GM12878 (cell line): Measurements from ENCODE around the gene PFKFB2. TPM values are rescaled to one million over a fixed set of nuclear protein-coding genes. Genes with fewer than 3 reads are reported as not detected.

Experiments
- ATAC-seq: fragments of 200-7000 bp; cut with Tn5 transposase; 3 replicates; pipeline ENCODE4 v1.9.1; 2020; ENCODE audit warnings: mild to moderate bottlenecking, moderate library complexity
- BruUV-seq: library from RNA; stranded (reverse); fragments of 400-500 nt; replicated peaks from 2 replicates; lab custom pipeline; 2021; lab: Mats Ljungman, UMichigan
- CTCF ChIA-PET: fragments of 300-600 bp; sonication (Branson Sonifier 250); formaldehyde crosslinking; extraction: SDS; loops from one replicate; lab custom pipeline; 2021; ENCODE audit warnings: inconsistent platforms; lab: Yijun Ruan, JAX
- POLR2A ChIA-PET: fragments of 350-600 bp; formaldehyde crosslinking; extraction: SDS; loops from one replicate; lab custom pipeline; 2021; ENCODE audit warnings: inconsistent platforms; lab: Charles Lee
- RAD21 ChIA-PET: fragments of 300-600 bp; sonication (Branson Sonifier 250); formaldehyde crosslinking; loops from one replicate; lab custom pipeline; 2023; ENCODE audit warnings: antibody characterized with exemption; ENCODE audit not compliant: unreplicated experiment; lab: Charles Lee
- SMC1A ChIA-PET: fragments of 300-600 bp; sonication (Branson Sonifier 250); formaldehyde crosslinking; loops from one replicate; lab custom pipeline; 2023; ENCODE audit not compliant: unreplicated experiment, uncharacterized antibody; lab: Charles Lee
- DNase-seq: peaks from one replicate; pipeline ENCODE4 v3.0.0-alpha.2; 2011; ENCODE audit warnings: low read depth, low spot score
- FAIRE-seq: peaks from 3 replicates; lab custom pipeline; 2011; peaks lifted over from hg19 to GRCh38; lab: Jason Lieb, UNC
- H2AFZ ChIP-seq: 2 replicates; pipeline ENCODE4 v1.6.0; 2011; ENCODE audit warnings: low read depth, low read length, control low read depth; ENCODE audit not compliant: control insufficient read depth
- H3K27ac ChIP-seq: 2 replicates; pipeline ENCODE4 v1.5.1; 2011; ENCODE audit warnings: control low read depth; ENCODE audit not compliant: control insufficient read depth, insufficient read depth
- H3K27me3 ChIP-seq, 2 experiments: replicated peaks in 1 of 2; 2 replicates each; pipeline versions ENCODE4 v1.6.0 to v1.6.1; 2011; ENCODE audit warnings: low read length in 1 of 2; ENCODE audit not compliant: control insufficient read depth in 2 of 2, insufficient read depth in 2 of 2
- H3K36me3 ChIP-seq, 2 experiments: 2 replicates each; pipeline ENCODE4 v1.5.1; 2011; ENCODE audit warnings: low read length in 1 of 2; ENCODE audit not compliant: control insufficient read depth in 2 of 2, insufficient read depth in 2 of 2
- H3K4me1 ChIP-seq: 2 replicates; pipeline ENCODE4 v1.6.1; 2011; ENCODE audit warnings: mild to moderate bottlenecking, low read length, moderate library complexity, mixed read lengths; ENCODE audit not compliant: control insufficient read depth, insufficient read depth
- H3K4me2 ChIP-seq: 2 replicates; pipeline ENCODE4 v1.6.0; 2011; ENCODE audit warnings: control low read depth; ENCODE audit not compliant: control insufficient read depth, insufficient read depth
- H3K4me3 ChIP-seq: fragments of 200-600 bp; sonication (generic); 2 replicates; pipeline ENCODE4 v1.5.1; 2016
- H3K79me2 ChIP-seq: 2 replicates; pipeline ENCODE4 v1.6.0; 2011; ENCODE audit warnings: low read length; ENCODE audit not compliant: control insufficient read depth, insufficient read depth
- H3K9ac ChIP-seq: 2 replicates; pipeline ENCODE4 v1.8.0; 2011; ENCODE audit warnings: low read length, control low read depth, mixed read lengths; ENCODE audit not compliant: control insufficient read depth, insufficient read depth
- H3K9me3 ChIP-seq: replicated peaks from 3 replicates; pipeline ENCODE4 v1.5.1; 2011; ENCODE audit warnings: mild to moderate bottlenecking, low read length; ENCODE audit not compliant: control insufficient read depth, insufficient read depth
- H4K20me1 ChIP-seq: 2 replicates; pipeline ENCODE4 v1.6.0; 2011; ENCODE audit not compliant: control insufficient read depth, insufficient read depth
- EZH2 ChIP-seq: IDR thresholded peaks from 2 replicates; pipeline ENCODE4 v1.6.1; 2012; ENCODE audit warnings: low read depth, mild to moderate bottlenecking, control low read depth, inconsistent platforms, low read length, borderline replicate concordance; ENCODE audit not compliant: control insufficient read depth
- HCFC1 ChIP-seq: fragments of 150-350 bp; IDR thresholded peaks from 2 replicates; pipeline ENCODE4 v1.6.1; 2014; ENCODE audit warnings: low read length
- NFYA ChIP-seq: IDR thresholded peaks from 2 replicates; pipeline ENCODE4 v1.6.1; 2011; ENCODE audit warnings: low read depth, mild to moderate bottlenecking, low read length, improper control_type of control experiment, borderline replicate concordance
- POU2F2 ChIP-seq: IDR thresholded peaks from 3 replicates; pipeline ENCODE4 v1.6.1; 2011; ENCODE audit warnings: low read depth, mild to moderate bottlenecking, low read length, borderline replicate concordance
- RFX5 ChIP-seq: IDR thresholded peaks from 2 replicates; pipeline ENCODE4 v1.6.1; 2011; ENCODE audit warnings: low read depth, low read length, improper control_type of control experiment
- STAT3 ChIP-seq: IDR thresholded peaks from 2 replicates; pipeline ENCODE4 v1.6.1; 2011; ENCODE audit warnings: low read depth, low read length, improper control_type of control experiment
- SUZ12 ChIP-seq: fragments of 200-600 bp; sonication (generic); IDR thresholded peaks from one replicate; pipeline ENCODE4 v1.6.1; 2018; ENCODE audit warnings: antibody characterized with exemption, mild to moderate bottlenecking; ENCODE audit not compliant: unreplicated experiment
- WGBS: methylation state at CpG from one replicate; pipeline ENCODE4 v1.1.6; 2016; ENCODE audit warnings: low lambda C conversion rate; ENCODE audit not compliant: insufficient replicate concordance, insufficient coverage; ENCODE audit errors: missing lambda C conversion rate; 5-methylcytosine and 5-hydroxymethylcytosine counted together
- in situ Hi-C: fragments of 300-500 bp; cut with MboI; formaldehyde crosslinking; loops from 9 replicates; pipeline ENCODE4 v1.14.3; 2018; ENCODE audit warnings: mixed read lengths
- intact Hi-C: fragments of 100-400 bp; cut with micrococcal nuclease; formaldehyde crosslinking; loops from one replicate; pipeline ENCODE4 v1.14.2; 2022; ENCODE audit not compliant: unreplicated experiment
- polyA plus RNA-seq, 11 experiments: library from polyadenylated mRNA; depleted of rRNA in 4 of 11; unstranded in 6 of 11; stranded (reverse) in 5 of 11; fragments of >200 nt; fragmentation: Nextera tagmentation in 4 of 11; fragmentation: Illumina TruSeq in 1 of 11; extraction: Ambion mirVana in 4 of 11; extraction: Trizol in 1 of 11; gene quantifications; 1 replicate in 1 of 11; 2 replicates in 10 of 11; pipeline versions ENCODE4 v1.2.1 to v1.2.3, GENCODE V29; 2011 to 2016; ENCODE audit warnings: inconsistent platforms in 2 of 11, missing spikeins in 2 of 11, low read depth in 1 of 11
- total RNA-seq, 4 experiments: library from RNA; depleted of rRNA in 3 of 4; stranded (reverse); fragments of >200 nt in 3 of 4; fragmentation: Illumina TruSeq in 1 of 4; extraction: Trizol in 1 of 4; gene quantifications; 2 replicates each; pipeline versions ENCODE4 v1.2.1 to v1.2.3, GENCODE V29; 2013 to 2021
- TF ChIP-seq, protein P1 (sequence below): fragments of 450-650 bp; conservative IDR thresholded peaks from 2 replicates; pipeline ENCODE4 v1.6.1; 2017; ENCODE audit warnings: mild to moderate bottlenecking, moderate library complexity
- TF ChIP-seq, protein P2 (sequence below): fragments of 450-650 bp; IDR thresholded peaks from 2 replicates; pipeline ENCODE4 v1.6.1; 2017; ENCODE audit warnings: mild to moderate bottlenecking, moderate library complexity
- TF ChIP-seq, protein P3 (sequence below): IDR thresholded peaks from 2 replicates; pipeline ENCODE4 v1.6.1; 2011; ENCODE audit warnings: low read depth, low read length, improper control_type of control experiment, borderline replicate concordance

The PFKFB2 gene
- total and polyA plus RNA-seq, 10 of the 15 experiments (the other 5 are each of a cell fraction or from before 2014, with no cell fraction given), result 0.40 to 1.3 (median 1.0) TPM

DNA sequence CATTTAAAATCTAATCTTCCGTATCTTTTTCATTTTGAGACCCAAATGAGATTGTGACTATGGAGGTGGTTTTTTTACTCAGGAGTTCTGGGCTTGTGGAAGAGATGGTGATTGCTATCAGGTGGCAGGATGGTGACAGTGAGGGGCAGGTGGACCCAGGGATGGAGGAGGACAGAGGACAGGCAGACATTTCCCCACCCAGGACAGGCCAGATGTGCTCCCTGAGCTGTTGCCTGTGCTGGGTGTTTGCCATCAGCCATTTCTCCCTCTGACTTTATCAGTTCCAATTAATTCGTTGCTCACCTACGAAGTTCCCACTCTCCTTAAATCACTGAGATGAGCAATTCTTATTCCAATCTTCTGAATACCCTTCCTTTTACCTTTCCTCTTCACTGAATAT lies 47.0 kb upstream of the PFKFB2 start:
- H3K4me2 ChIP-seq, result no peak overlapping the region
- POLR2A ChIA-PET, result no interaction called here
- RAD21 ChIA-PET, result interaction anchor here (1.1 to 1.2 kb wide), 2 partner anchors 23 to 373 kb away, joined by 3 to 4 read pairs; no protein-coding TSS in a partner anchor

DNA sequence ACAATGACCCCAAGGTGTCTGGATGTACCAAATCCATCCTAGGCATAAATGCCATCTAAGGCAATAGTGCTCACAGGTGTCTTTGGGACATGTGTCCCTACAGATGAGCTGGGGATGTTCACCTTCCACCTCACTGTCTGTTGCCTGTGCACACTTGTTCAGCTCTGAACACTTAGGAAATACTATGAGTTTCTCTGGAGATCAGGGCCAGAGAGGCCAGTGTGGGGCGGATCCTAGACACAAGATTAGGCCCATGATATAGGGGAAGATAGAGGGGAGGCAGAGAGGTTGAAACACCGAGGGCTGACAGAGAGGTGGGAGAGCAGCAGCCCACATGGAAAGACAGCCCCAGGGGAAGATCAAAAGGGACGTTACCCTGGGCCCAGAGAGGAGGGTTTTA lies 46.2 kb upstream of the PFKFB2 start:
- ChIA-PET POLR2A (no interaction called here), SMC1A (interaction anchor here (0.7 kb wide), 1 partner anchor 12 kb away, joined by 3 read pairs; no protein-coding TSS in a partner anchor), RAD21 (no interaction called here), CTCF (interaction anchor here (0.7 to 4.4 kb wide), 12 partner anchors 7 to 505 kb away, joined by 3 to 35 read pairs (median 4); no protein-coding TSS in a partner anchor)
- Histone ChIP-seq H2AFZ (no peak overlapping the region), H3K4me2 (no peak overlapping the region), H4K20me1 (no peaks in the 10 kb centered on the region), H3K9me3 (no peaks in the 10 kb centered on the region), H3K79me2 (no peaks in the 10 kb centered on the region), H3K27me3 (peaks cover 2 to 3% of the 10 kb centered on the region in 2 experiments), H3K27ac (no peak overlapping the region), H3K36me3 (no peaks in the 10 kb centered on the region), H3K4me3 (no peak overlapping the region), H3K9ac (no peak overlapping the region), H3K4me1 (no peaks in the 10 kb centered on the region)
- DNase-seq (no peak), ATAC-seq (no peak), FAIRE-seq (no peak)
- in situ Hi-C loops (no loop called here), intact Hi-C loops (no loop called here)
- WGBS, result 6% methylated on average over 3 of the region's 3 CpGs
- no TSS peak for BruUV-seq
- TF ChIP-seq, protein P1, sequence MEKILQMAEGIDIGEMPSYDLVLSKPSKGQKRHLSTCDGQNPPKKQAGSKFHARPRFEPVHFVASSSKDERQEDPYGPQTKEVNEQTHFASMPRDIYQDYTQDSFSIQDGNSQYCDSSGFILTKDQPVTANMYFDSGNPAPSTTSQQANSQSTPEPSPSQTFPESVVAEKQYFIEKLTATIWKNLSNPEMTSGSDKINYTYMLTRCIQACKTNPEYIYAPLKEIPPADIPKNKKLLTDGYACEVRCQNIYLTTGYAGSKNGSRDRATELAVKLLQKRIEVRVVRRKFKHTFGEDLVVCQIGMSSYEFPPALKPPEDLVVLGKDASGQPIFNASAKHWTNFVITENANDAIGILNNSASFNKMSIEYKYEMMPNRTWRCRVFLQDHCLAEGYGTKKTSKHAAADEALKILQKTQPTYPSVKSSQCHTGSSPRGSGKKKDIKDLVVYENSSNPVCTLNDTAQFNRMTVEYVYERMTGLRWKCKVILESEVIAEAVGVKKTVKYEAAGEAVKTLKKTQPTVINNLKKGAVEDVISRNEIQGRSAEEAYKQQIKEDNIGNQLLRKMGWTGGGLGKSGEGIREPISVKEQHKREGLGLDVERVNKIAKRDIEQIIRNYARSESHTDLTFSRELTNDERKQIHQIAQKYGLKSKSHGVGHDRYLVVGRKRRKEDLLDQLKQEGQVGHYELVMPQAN, result no peak
- TF ChIP-seq POU2F2, result no peak
- TF ChIP-seq, protein P2, sequence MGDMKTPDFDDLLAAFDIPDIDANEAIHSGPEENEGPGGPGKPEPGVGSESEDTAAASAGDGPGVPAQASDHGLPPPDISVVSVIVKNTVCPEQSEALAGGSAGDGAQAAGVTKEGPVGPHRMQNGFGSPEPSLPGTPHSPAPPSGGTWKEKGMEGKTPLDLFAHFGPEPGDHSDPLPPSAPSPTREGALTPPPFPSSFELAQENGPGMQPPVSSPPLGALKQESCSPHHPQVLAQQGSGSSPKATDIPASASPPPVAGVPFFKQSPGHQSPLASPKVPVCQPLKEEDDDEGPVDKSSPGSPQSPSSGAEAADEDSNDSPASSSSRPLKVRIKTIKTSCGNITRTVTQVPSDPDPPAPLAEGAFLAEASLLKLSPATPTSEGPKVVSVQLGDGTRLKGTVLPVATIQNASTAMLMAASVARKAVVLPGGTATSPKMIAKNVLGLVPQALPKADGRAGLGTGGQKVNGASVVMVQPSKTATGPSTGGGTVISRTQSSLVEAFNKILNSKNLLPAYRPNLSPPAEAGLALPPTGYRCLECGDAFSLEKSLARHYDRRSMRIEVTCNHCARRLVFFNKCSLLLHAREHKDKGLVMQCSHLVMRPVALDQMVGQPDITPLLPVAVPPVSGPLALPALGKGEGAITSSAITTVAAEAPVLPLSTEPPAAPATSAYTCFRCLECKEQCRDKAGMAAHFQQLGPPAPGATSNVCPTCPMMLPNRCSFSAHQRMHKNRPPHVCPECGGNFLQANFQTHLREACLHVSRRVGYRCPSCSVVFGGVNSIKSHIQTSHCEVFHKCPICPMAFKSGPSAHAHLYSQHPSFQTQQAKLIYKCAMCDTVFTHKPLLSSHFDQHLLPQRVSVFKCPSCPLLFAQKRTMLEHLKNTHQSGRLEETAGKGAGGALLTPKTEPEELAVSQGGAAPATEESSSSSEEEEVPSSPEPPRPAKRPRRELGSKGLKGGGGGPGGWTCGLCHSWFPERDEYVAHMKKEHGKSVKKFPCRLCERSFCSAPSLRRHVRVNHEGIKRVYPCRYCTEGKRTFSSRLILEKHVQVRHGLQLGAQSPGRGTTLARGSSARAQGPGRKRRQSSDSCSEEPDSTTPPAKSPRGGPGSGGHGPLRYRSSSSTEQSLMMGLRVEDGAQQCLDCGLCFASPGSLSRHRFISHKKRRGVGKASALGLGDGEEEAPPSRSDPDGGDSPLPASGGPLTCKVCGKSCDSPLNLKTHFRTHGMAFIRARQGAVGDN, result no peak
- TF ChIP-seq, protein P3, sequence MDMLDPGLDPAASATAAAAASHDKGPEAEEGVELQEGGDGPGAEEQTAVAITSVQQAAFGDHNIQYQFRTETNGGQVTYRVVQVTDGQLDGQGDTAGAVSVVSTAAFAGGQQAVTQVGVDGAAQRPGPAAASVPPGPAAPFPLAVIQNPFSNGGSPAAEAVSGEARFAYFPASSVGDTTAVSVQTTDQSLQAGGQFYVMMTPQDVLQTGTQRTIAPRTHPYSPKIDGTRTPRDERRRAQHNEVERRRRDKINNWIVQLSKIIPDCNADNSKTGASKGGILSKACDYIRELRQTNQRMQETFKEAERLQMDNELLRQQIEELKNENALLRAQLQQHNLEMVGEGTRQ, result no peak
- TF ChIP-seq STAT3, result no peak
- TF ChIP-seq RFX5, result no peak
- no peak for TF ChIP-seq EZH2
- TF ChIP-seq NFYA, result no peak
- TF ChIP-seq HCFC1, result no peak

More for the DNA sequence above, 47.0 kb upstream of the PFKFB2 start:
- no peaks in the 10 kb centered on the region for H4K20me1 ChIP-seq
- ChIA-PET SMC1A (interaction anchor here (0.7 to 1.8 kb wide), 3 partner anchors 8 to 24 kb away, joined by 3 to 9 read pairs (median 4); no protein-coding TSS in a partner anchor), CTCF (interaction anchor here (0.7 to 4.4 kb wide), 19 partner anchors 8 to 279 kb away, joined by 3 to 35 read pairs (median 5); no protein-coding TSS in a partner anchor)
- no peaks in the 10 kb centered on the region for H3K36me3 ChIP-seq
- no peak for TF ChIP-seq SUZ12
- no peaks in the 10 kb centered on the region for H3K79me2 ChIP-seq
- no peak for FAIRE-seq
- in situ Hi-C loops, result no loop called here
- no peak overlapping the region for H2AFZ ChIP-seq
- peaks cover 2 to 3% of the 10 kb centered on the region in 2 experiments for H3K27me3 ChIP-seq
- WGBS, result 29% methylated on average over 3 of the region's 3 CpGs
- no peak overlapping the region for H3K9ac ChIP-seq
- no peak overlapping the region for H3K27ac ChIP-seq
- H3K4me1 ChIP-seq, result no peaks in the 10 kb centered on the region
- intact Hi-C loops, result no loop called here
- no TSS peak for BruUV-seq
- no peak overlapping the region for H3K4me3 ChIP-seq
- no peaks in the 10 kb centered on the region for H3K9me3 ChIP-seq
- ATAC-seq, result no peak
- no peak for DNase-seq
